T-helper 9 cell (primary cell): Measurements from ENCODE around the gene CYP4V2.
A peak's percentile ranks its signal among the peaks of the same experiment; 100 is the strongest.

Experiments used
- DNase-seq: peaks from one replicate; pipeline ENCODE4 v3.0.0-alpha.2; 2020
- total RNA-seq, 2 donors: gene quantifications; one replicate each; lab custom pipeline; 2026; lab: John Stamatoyannopoulos, UW

Gene CYP4V2
- 34.8 to 37.4 reads per million in 2 donors for total RNA-seq

- DNase-seq = peak; percentile 66
Measured at GRCh38 chr4:186191200-186192065, at the start of gene CYP4V2. Gene CYP4V2, plus strand, starts transcription at chr4:186191567. Its CDS starts 257 bp downstream, at chr4:186191824.

GRCh38 chr4:186144198-186144945, 47.0 kb upstream of the CYP4V2 start:
- DNase-seq = no peak

GRCh38 chr4:186144946-186145569, 46.3 kb upstream of the CYP4V2 start:
- no peak for DNase-seq

- no peak for DNase-seq
Measured at GRCh38 chr4:186146458-186146857, 44.9 kb upstream of the CYP4V2 start.

GRCh38 chr4:186148336-186148975, 42.9 kb upstream of the CYP4V2 start:
- no peak for DNase-seq

- peak; percentile 22 for DNase-seq
Measured at GRCh38 chr4:186149872-186150271, 41.5 kb upstream of the CYP4V2 start.

- no peak for DNase-seq
Measured at GRCh38 chr4:186150926-186151325, 40.4 kb upstream of the CYP4V2 start.

GRCh38 chr4:186151499-186151898, 39.9 kb upstream of the CYP4V2 start:
- no peak for DNase-seq

GRCh38 chr4:186158021-186158813, 33.1 kb upstream of the CYP4V2 start:
- DNase-seq = no peak

GRCh38 chr4:186158966-186159365, 32.4 kb upstream of the CYP4V2 start:
- DNase-seq = no peak

GRCh38 chr4:186159613-186160012, 31.8 kb upstream of the CYP4V2 start:
- no peak for DNase-seq

- no peak for DNase-seq
Measured at GRCh38 chr4:186161138-186161537, 30.2 kb upstream of the CYP4V2 start.

GRCh38 chr4:186166852-186167512, 24.4 kb upstream of the CYP4V2 start:
- no peak for DNase-seq

GRCh38 chr4:186167605-186168004, 23.8 kb upstream of the CYP4V2 start:
- DNase-seq = no peak

- DNase-seq = no peak
Measured at GRCh38 chr4:186168750-186169149, 22.6 kb upstream of the CYP4V2 start.

GRCh38 chr4:186169333-186169944, 21.9 kb upstream of the CYP4V2 start:
- DNase-seq = no peak

GRCh38 chr4:186169945-186170802, 21.2 kb upstream of the CYP4V2 start:
- no peak for DNase-seq

- DNase-seq = no peak
Measured at GRCh38 chr4:186170966-186171365, 20.4 kb upstream of the CYP4V2 start.

- DNase-seq = no peak
Measured at GRCh38 chr4:186172546-186172945, 18.8 kb upstream of the CYP4V2 start.

- DNase-seq = no peak
Measured at GRCh38 chr4:186188107-186188506, 3.3 kb upstream of the CYP4V2 start.
